Upper lobe of left lung (tissue), 6 donors: ENCODE data around the gene CYB561. TPM values are rescaled to one million over a fixed set of nuclear protein-coding genes. Genes with fewer than 3 reads are reported as not detected.

Source experiments
- ATAC-seq, 2 donors: fragments of 200-7000 bp; cut with Tn5 transposase; one replicate each; pipeline ENCODE4 v1.9.1; 2022; ENCODE audit warnings: mild to moderate bottlenecking in 2 of 2, moderate library complexity in 2 of 2; ENCODE audit not compliant: low FRiP score in 2 of 2
- DNase-seq, 2 donors: peaks; one replicate each; pipeline ENCODE4 v3.0.0-alpha.2; 2019 to 2020
- H3K27ac ChIP-seq, 4 donors: fragments of 200-600 bp; sonication (generic); one replicate each; pipeline ENCODE4 v1.5.1; 2016 to 2019
- H3K27me3 ChIP-seq, 4 donors: fragments of 200-600 bp; sonication (generic); one replicate each; pipeline ENCODE4 v1.5.1; 2017 to 2019
- H3K36me3 ChIP-seq, 4 donors: fragments of 200-600 bp; sonication (generic); one replicate each; pipeline ENCODE4 v1.5.1; 2016 to 2019
- H3K4me1 ChIP-seq, 4 donors: fragments of 200-600 bp; sonication (generic); one replicate each; pipeline ENCODE4 v1.5.1; 2018 to 2019
- H3K4me3 ChIP-seq, 4 donors: fragments of 200-600 bp; sonication (generic); one replicate each; pipeline ENCODE4 v1.5.1; 2017 to 2019; ENCODE audit warnings: mild to moderate bottlenecking in 2 of 4, moderate library complexity in 1 of 4
- H3K9me3 ChIP-seq, 4 donors: fragments of 200-600 bp; sonication (generic); one replicate each; pipeline ENCODE4 v1.5.1; 2018 to 2019
- CTCF ChIP-seq, 6 experiments: fragments of 450-650 bp in 4 of 6; fragments of 200-600 bp in 2 of 6; sonication (generic) in 2 of 6; IDR thresholded peaks; one replicate each; pipeline ENCODE4 v1.5.1; 2016 to 2019; ENCODE audit warnings: antibody characterized with exemption in 6 of 6
- EP300 ChIP-seq, 4 donors: sonication (generic); formaldehyde crosslinking; IDR thresholded peaks; one replicate each; pipeline ENCODE4 v1.5.1; 2017; ENCODE audit warnings: antibody characterized with exemption in 4 of 4, control low read depth in 2 of 4
- POLR2A ChIP-seq, 4 donors: fragments of 450-650 bp; IDR thresholded peaks; one replicate each; pipeline ENCODE4 v1.5.1; 2016 to 2017; ENCODE audit warnings: antibody characterized with exemption in 4 of 4, mild to moderate bottlenecking in 2 of 4
- POLR2AphosphoS5 ChIP-seq, 2 donors: sonication (generic); formaldehyde crosslinking; IDR thresholded peaks; one replicate each; pipeline ENCODE4 v1.5.1; 2017; ENCODE audit warnings: antibody characterized with exemption in 2 of 2
- WGBS, 2 donors: methylation state at CpG; one replicate each; pipeline ENCODE4 v1.1.5; 2017 to 2018; 5-methylcytosine and 5-hydroxymethylcytosine counted together
- total RNA-seq, 6 donors: library from RNA; depleted of rRNA in 4 of 6; stranded (reverse); fragments of >200 nt in 4 of 6; gene quantifications; one replicate each; pipeline versions ENCODE4 v1.1.0 to v1.2.1, GENCODE V29; 2016 to 2021
- donor health status: DM: no; HTN: no; CAD: no; lungs with moderate emphysema.
- donor health status: DM: no; HTN: yes; CAD: no; lungs with severe emphysema.

The CYB561 gene
- total RNA-seq, 6 donors from 2014 or later, result 53.7 to 124 (median 64.4) TPM

GRCh38 chr17:63480192-63480784, 34.2 kb upstream of the CYB561 start:
- peak in 1 of 2 donors; percentile 57 for DNase-seq
- whole genome bisulfite sequencing, 2 donors, result 84 to 87% methylated on average over 15 to 21 of the region's 21 CpGs

GRCh38 chr17:63479495-63480184, 33.5 kb upstream of the CYB561 start:
- peak overlapping the region in 2 of 4 donors; percentile 56 to 75 for H3K27ac ChIP-seq
- H3K4me3 ChIP-seq, result peak overlapping the region in 2 of 4 donors; percentile 58 to 65
- DNase-seq, result no peak
- H3K36me3 ChIP-seq, result no peaks in the 10 kb centered on the region
- H3K4me1 ChIP-seq, result peaks cover 40 to 55% (median 52%) of the 10 kb centered on the region in 4 donors
- H3K27me3 ChIP-seq, result peaks cover 0 to 15% (median 7%) of the 10 kb centered on the region in 4 donors
- TF ChIP-seq POLR2AphosphoS5 (IDR thresholded peaks at IDR 0.05) (no peak), POLR2A (IDR thresholded peaks at IDR 0.05) (no peak), EP300 (IDR thresholded peaks at IDR 0.05) (no peak), CTCF (IDR thresholded peaks at IDR 0.05) (no peak)
- WGBS, 2 donors, result 77 to 100% methylated on average over 1 to 17 of the region's 17 CpGs
- H3K9me3 ChIP-seq, result no peaks in the 10 kb centered on the region
- no peak for ATAC-seq

More at GRCh38 chr17:63480192-63480784, 34.2 kb upstream of the CYB561 start:
- no peak overlapping the region for H3K4me3 ChIP-seq
- ATAC-seq, result no peak
- H3K36me3 ChIP-seq, result no peaks in the 10 kb centered on the region
- H3K27me3 ChIP-seq, result peaks cover 0 to 15% (median 7%) of the 10 kb centered on the region in 4 donors
- peaks cover 37 to 50% (median 46%) of the 10 kb centered on the region in 4 donors for H3K4me1 ChIP-seq
- TF ChIP-seq EP300 (IDR thresholded peaks at IDR 0.05) (no peak), POLR2A (IDR thresholded peaks at IDR 0.05) (no peak), POLR2AphosphoS5 (IDR thresholded peaks at IDR 0.05) (no peak), CTCF (IDR thresholded peaks at IDR 0.05) (no peak)
- no peaks in the 10 kb centered on the region for H3K9me3 ChIP-seq
- peak overlapping the region in 2 of 4 donors; percentile 56 to 75 for H3K27ac ChIP-seq

- TF ChIP-seq POLR2AphosphoS5 (IDR thresholded peaks at IDR 0.05) (no peak), CTCF (IDR thresholded peaks at IDR 0.05) (peak; percentile 69 to 90 (median 84)), EP300 (IDR thresholded peaks at IDR 0.05) (no peak), POLR2A (IDR thresholded peaks at IDR 0.05) (no peak)
- H3K27ac ChIP-seq, result peak overlapping the region; percentile 23 to 78 (median 51)
- H3K27me3 ChIP-seq, result peaks cover 0 to 15% (median 7%) of the 10 kb centered on the region in 4 donors
- H3K36me3 ChIP-seq, result no peaks in the 10 kb centered on the region
- H3K9me3 ChIP-seq, result no peaks in the 10 kb centered on the region
- ATAC-seq, result peak; percentile 84 to 89
- 33 to 49% methylated on average over 11 to 16 of the region's 16 CpGs for WGBS, 2 donors
- peak in 1 of 2 donors; percentile 81 for DNase-seq
- peak overlapping the region in 2 of 4 donors; percentile 58 to 65 for H3K4me3 ChIP-seq
- H3K4me1 ChIP-seq, result peaks cover 43 to 57% (median 53%) of the 10 kb centered on the region in 4 donors
These were observed 32.8 kb upstream of the CYB561 start for GRCh38 chr17:63478814-63479494.

- peaks cover 0 to 15% (median 7%) of the 10 kb centered on the region in 4 donors for H3K27me3 ChIP-seq
- no peak for ATAC-seq
- peak overlapping the region; percentile 23 to 78 (median 50) for H3K27ac ChIP-seq
- peak overlapping the region in 3 of 4 donors; percentile 58 to 65 (median 59) for H3K4me3 ChIP-seq
- H3K36me3 ChIP-seq, result no peaks in the 10 kb centered on the region
- WGBS, 2 donors, result 0 to 19% methylated on average over 14 to 23 of the region's 44 CpGs
- no peaks in the 10 kb centered on the region for H3K9me3 ChIP-seq
- TF ChIP-seq EP300 (IDR thresholded peaks at IDR 0.05) (no peak), POLR2A (IDR thresholded peaks at IDR 0.05) (no peak), POLR2AphosphoS5 (IDR thresholded peaks at IDR 0.05) (no peak), CTCF (IDR thresholded peaks at IDR 0.05) (no peak)
- DNase-seq, result peak in 1 of 2 donors; percentile 55
- peaks cover 43 to 61% (median 53%) of the 10 kb centered on the region in 4 donors for H3K4me1 ChIP-seq
These were observed 31.7 kb upstream of the CYB561 start for GRCh38 chr17:63477480-63478440.
